Regular cardiac myocyte (primary cell): ENCODE measurements around the gene RBMY1F. TPM values are rescaled to one million over a fixed set of nuclear protein-coding genes. Genes with fewer than 3 reads are reported as not detected.

Experiments used
- total RNA-seq: library from RNA; depleted of rRNA; stranded (reverse); fragments of >200 nt; gene quantifications from 2 replicates; pipeline ENCODE4 v1.2.3, GENCODE V29; 2014

Gene RBMY1F
- total RNA-seq = not detected in 2 replicates

DNA sequence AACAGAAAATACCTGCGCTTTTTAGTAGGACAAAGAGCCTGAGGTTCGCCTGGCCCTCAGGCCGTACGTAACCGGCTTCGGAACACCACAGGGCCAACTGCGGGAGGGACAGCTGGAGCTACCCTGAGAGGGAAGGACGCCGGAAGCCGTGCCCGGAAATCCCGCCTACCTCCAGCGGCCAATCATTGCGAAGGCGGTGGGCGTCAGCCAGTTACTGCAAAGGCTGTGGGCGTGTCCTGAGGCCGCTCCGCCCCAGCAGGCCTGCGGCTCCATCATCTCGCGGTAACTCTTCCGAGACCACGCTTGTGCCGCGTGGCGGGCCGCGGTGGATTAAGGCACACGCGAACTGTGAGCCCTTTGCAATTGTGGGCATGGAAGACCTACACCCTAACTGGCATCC, at the start of gene RBMY1F:
Gene RBMY1F, minus strand, starts transcription at position 101 of the 400 bp plus-strand sequence. CDS start 1,954 bp downstream, outside the sequence.

Other genes starting within 250 kb of the RBMY1F start
- not detected in 2 replicates for gene RBMY1J, start 220.5 kb upstream of the RBMY1F start, total RNA-seq